Islet of Langerhans (tissue), 1 donor: Measurements from ENCODE around the gene SCYL1.
"Not testable (repeated sequence)": the region's sequence is repeated elsewhere in the genome, so short reads cannot be mapped to it uniquely, and the experiment has no call there.

Experiments
- FAIRE-seq: peaks from one replicate; lab custom pipeline; 2011; peaks lifted over from hg19 to GRCh38; lab: Jason Lieb, UNC

Gene SCYL1

DNA sequence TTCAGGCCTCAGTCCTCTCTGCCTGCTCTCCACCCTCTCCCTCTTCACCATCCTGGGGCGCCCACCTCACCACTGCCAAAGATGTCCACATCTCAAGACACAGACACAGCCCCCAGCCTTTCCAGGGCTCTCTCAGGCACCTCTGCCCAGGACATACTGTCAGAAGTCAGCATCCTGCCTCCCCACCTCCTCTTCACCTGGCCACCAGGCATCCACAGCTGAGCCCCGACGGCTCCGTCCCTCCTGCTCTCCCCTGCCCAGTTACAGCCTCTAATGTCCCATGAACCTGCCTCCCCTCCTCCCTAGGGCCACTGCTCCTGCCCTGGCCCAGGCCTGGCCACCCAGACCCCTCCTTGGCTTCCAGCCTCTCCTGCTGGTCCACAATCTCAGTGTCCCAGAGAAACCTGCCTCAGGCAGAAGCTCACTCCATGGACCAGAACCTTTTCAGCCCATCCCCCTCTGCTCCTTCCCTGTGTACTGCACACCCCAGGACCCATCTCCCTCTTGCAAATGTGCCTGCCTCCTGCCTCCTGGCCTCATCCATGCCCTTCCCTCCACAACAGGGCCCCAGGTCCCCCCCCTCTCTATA, 30.1 kb downstream of the SCYL1 start:
- no peak for FAIRE-seq

DNA sequence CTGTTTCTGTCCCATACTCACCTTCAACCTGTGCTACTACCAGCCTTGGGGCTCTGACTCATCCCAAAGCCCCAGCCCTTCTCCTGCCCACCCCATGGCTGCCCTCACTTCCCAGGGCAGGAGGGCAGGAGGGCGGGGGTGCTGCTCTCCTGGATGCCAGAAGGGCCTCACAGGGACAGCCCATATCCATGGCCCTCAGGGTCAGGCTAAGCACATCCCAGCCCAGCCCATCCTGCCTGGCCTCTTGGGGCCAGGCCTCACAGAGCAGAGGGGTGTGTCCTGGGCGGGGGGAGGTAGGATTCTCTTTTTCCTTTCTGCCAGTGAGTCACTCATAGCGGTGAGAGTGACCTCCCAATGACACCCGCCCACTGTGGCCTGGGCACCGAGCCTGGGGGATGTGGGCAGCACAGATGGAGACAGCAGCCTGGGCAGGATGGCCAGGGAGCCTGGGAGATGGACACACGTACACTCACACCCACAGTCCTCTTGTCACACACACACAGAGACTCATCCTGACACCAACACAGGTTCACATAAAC, 30.9 kb downstream of the SCYL1 start:
- FAIRE-seq = no peak

DNA sequence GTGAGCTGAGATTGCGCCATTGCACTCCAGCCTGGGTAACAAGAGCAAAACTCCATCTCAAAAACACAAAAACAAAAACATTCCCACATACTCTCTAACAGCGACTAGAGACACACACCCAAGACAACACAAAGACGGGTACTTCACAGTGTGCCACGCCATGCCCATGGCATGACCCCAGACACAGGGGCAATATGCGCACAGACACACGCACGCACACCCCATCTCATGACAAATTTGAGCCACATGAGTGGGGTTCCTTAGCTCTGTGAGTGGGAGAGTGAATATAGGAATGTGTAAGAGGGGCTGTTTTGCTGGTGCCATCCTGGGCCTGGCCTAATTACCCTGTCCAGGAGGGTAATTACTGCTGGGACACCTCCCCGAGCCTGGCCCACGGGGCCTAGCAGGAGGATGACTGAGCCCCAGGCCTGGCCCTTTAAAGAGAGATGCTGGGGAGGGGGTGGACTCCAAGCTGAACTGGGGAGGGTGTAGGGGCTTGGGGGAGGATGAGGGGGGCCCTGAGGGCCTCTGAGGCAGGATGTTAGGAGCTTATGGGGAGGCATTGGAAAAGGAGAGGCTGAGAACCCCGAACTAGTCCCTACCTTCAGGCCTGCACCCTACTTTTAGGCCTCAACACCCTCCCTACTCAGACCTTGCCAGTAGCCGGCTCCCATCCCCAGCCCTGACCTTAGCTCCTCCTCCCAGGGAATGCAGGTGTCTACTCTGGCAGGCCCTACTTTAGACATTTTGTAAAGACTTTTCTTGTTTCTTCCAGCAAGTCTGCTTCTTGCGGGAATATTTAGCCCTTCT, 31.8 kb downstream of the SCYL1 start:
- FAIRE-seq = no peak

DNA sequence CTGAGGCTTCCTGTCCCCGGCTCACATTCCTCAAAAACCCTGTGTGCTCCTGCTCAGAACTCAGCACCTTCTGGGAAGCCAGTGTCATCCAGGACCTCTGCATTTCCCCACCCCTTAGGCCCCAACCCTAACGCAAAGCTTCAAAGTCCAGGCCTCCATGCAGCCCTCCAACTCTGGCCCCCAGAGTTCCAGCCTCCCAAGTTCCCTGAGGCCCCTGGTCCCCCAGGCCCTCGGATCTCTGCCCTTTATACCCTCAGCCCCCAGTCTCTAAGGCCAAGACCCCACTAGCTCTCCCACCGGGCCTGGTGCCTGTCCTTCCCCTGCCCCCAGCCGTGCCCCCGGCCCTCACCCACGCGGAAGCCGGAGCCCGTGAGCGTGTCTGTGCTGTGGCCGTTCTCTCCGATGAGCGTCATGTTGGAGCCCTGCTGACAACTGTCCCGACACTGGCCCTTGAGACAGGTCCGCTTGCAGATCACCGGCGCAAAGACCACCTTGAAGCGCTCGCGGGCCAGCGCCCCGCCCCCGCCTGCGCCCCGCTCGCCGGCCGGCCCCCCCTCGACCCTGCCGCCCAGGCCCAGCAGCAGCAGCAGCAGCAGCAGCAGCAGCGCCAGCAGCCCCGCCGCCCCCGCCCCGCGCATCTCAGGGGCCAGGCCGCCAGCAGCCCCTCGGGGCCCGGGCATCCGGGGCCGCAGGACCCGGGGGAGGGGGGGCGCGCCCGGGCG, 32.6 kb downstream of the SCYL1 start:
- FAIRE-seq = no peak

DNA sequence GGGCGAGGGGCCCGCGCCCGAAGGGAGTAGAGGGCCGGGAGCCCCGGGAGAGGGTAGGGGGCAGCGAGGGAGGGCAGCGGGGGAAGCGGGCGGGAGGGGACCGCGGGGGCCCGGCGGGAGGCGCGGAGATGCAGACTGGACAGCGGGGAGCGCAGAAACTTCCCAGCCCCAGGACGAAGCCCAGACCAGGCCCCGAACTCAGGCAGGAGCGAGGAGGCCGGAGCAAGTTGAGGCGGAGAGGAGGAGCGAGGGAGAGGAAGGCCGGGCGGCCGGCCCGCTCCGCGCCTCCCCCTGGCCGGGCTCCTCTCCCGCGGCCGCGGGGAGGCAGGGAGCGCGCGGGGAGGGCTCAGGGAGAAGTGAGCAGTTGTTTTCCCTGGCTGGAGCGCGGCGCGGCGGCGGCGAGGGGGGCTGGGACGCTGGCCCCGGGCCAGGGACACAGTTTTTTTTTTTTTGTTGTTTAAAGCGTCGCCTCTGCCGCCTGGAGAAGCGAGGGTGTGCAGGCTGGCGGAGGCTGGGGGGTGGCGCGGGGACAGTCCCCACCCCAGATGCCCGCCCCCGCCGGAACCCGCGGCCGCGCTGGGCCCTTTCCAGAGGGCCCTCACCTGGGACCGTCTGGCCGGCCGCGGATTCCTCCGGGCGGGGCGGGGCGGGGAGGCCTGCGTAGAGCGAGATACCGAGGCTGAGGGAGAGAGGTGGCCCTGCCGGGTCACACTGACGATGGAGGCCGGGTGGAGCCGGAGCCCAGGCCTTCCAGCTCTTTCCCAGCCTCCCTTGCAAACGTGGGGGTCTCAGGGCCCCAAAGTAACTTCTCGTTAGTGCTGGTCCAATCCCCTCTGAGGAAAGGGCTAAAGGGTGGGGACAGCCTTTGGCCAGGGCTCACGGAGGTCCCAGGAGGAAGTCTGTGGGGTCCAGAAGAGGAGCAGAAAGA, 33.4 kb downstream of the SCYL1 start, which contains the start of gene LTBP3:
LTBP3 (minus strand) TSS at position 358 of the 928 bp plus-strand sequence. CDS start 400 bp downstream, outside the sequence.
- FAIRE-seq = no peak

DNA sequence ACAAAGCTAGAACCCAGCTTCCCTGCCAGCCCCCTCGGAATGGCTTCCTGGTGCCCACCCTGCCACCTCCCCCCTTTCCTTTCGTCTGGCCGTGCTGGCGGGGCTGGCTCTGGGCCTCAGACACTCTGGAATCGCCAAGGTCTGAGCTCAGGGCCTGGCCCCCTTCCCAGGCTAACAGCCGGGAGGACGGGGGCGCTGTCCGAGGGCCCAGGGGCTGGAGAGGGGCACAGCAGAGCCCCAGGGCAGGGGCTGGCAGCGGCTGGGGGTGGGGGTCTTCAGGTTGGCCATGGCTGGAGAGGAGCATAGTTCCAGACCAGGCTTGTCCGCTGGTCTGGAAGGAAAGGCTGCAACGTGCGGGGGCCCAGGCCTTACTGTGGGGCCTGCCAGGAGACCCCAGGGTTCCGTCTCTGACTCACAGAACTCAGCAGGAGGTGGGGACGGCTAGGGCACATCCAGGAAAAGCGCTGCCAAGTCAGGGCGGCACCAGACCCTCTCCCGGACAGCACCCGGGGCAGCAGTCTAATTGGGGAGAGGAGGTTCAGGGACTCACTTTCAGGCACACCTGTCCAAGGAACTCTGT, 34.1 kb downstream of the SCYL1 start:
- FAIRE-seq = no peak

DNA sequence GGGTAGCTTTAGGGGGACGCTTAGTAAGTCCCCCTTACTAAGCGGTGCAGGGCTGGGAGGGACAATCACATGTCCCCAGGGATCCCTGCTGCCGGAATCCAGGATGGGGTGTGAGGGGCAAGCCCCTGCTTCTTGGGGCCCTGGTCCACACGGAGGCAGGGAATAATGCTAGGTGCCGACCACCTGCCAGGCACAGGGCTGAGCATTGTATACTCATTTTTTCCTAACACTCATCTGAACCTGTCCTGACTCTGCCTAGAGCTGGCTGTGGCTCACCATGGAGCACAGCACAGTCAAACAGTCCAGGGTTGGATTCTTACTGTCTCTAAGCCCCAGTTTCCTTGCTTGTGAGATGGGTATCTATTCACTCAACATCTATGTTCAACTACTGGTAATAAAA, 34.7 kb downstream of the SCYL1 start:
- no peak for FAIRE-seq

DNA sequence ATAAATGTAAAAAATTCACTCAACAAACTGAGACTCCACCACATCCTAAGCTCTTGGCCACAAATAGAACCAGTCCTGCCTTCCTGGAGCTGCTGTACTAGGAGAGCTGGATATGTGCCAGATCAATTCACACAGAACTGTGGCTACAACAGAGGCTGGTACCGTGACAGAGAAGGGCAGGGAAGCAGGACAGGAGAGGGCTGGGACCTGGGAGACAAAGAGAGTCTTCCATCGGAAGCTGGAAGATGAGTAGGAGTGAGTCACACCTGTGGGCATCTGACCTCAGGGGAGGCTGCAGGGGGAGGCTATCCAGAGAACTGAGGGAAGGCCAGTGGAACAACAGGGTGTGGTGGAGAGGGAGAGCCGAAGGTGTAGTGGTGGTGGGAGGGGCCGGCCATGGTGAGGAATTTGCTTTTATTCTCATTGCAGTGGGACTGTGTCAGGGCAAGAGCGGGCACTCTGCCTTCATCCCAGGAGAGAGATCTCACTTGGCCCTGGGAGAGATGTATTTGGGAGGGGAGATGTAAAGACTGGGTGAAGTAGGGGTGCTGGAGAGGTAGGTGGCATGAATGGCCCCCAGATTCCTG, 35.2 kb downstream of the SCYL1 start:
- no peak for FAIRE-seq

DNA sequence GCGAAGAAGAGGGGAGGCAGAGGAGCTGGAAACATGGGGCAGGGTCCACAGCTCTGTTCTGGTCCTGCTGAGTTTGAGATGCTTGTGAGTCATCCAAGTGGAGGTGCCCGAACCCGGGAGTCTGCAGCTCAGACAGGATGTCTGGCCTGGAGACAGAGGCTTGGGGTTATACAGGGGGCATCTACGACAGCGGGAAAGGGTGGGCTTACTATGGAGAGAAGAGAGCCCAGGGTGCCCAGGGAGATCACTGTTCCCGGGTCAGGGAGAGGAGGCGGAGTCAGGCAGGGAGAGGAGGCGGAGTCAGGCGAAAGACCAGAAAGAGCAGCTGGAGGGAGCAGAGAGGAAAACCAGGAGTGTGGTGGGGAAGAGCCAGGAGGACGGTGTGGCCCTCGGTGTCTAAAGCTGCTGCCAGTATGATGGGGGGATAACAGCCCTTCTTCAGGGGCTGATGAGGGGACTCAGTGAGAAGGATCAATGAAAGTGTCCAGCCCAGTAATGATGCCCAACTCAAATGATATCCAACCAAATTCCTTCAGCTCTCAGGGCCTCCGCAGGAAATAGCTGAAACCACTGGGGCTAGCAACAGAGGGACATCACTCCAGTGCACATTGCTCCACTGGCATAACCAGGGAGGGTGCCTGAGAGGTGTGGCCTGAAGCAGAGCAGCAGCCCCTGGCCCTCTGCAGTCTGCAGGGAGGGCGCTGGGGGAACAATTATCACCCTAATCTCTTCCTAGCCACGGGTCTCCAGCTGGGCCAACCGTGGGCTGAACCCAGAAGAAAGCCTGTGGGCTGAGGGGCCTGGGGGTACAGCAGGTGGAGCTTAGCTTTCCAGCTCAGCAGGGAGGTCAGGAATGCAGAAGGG, 35.9 kb downstream of the SCYL1 start:
- FAIRE-seq = no peak

DNA sequence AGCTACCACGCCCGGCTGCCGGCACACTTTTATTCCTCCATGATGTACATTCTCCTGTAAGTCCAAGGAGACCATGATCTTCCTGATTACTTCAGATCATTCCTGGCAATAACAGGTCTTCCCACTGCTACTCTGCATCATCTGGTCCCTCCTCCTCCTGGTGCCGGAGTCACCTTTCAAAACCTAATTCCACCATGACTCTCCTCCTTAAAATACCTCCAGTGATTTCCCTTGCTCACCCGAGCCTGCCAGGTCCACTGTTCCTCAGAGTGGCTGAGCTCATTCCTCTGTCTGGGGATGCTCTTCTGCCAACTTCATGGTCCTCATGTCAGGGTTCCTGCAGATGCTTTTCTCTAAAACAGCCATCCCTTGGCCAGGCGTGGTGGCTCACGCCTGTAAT, 37.1 kb downstream of the SCYL1 start:
- FAIRE-seq = no peak

DNA sequence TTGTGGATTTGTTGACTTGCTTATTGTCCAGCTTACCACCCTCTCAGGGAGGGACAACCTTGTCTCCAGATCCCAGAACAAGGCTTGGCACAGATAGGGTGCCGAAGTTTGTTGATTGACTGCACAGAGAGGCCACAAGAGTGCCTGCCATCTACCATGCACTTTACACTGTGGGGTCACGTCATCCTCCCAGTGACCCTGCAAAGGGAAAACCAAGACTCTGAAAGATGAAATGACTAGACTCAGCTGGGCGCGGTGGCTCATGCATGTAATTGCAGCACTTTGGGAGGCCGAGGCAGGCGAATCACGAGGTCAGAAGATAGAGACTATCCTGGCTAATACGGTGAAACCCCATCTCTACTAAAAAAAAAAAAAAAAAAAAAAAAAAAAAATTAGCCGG, 37.9 kb downstream of the SCYL1 start:
- no peak for FAIRE-seq

DNA sequence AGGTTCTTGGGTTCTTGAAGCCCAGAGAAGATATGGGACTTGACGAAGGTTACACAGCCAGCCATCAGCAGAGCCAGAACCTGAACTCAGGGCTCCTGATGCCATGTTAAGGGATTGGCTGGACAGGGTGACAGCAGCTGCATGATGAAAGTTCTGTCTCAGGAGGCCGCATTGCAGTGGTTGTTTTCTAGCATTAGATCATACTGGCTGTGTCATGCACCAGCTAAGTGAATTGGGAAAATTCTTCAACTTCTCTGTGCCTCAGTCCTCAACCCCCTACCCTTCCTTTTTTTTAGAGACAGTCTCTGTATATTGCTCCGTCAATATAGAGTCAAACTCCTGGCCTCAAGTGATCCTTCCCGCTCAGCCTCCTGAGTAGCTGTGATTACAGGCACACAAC, 38.7 kb downstream of the SCYL1 start:
- no peak for FAIRE-seq

DNA sequence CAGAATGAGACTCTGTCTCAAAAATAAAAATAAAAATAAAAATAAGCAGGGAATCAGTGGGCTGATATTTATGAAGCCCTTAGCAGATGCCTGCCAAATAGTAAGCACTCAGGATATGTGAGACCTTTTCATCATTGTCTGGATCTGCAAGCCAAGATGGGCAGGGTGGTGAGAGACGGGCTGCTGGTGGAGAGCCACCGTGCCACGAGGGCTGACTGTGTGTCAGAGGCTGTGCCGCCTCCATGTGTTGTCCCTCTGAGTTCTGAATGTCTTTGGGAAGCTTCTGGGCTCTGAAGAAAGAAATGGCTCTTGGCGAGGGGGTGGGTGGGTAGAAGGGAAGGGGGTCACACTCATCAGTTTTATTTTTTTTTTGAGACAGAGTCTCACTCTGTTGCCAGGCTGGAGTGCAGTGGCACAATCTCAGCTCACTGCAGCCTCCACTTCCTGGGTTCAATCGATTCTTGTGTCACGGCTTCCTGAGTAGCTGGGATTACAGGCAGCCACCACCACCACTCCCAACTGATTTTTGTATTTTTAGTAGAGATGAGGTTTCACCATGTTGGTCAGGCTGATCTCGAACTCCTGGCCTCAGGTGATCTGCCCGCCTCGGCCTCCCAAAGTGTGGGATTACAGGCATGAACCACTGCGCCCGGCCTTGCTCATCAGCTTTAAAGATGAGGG, 40.1 kb downstream of the SCYL1 start:
- FAIRE-seq = not testable (repeated sequence)

DNA sequence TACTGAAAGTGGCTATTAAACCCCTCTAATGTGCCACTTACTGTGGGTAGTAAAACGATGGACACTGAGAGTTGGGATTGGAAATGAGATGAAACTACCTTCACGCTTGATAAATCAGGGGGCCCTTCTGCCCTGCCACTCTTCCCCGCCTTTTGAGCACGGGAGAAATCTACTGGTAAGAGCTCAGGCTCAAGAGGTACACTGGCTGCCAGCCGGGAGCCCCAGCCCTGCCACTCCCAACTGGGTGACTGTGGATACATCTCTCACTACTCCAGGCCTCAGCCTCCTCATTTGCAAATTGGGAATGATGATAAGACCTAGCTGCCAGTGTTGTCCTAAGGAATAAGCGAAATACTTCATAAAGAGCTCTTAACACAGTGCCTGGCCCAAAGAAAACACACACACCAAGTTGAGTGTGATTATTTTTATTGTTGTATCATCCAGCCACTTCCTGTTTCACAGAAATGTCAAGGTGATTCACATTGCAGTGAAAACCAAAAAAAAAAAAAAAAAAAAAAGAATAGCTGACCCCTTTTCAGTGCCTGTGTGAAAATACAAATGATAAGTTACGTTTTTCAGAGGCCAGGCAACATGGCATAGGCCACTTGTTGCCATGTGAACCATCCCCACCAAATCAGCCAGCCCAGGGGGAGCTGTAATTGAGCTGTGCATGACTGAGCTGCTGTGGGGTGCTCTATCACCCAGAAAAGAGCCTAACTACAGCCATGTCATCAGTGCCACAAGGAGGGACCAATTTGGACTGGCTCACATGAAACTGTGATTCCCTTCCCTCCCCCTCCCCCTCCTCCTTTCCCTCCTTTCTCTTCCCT, 41.0 kb downstream of the SCYL1 start:
- FAIRE-seq = no peak

DNA sequence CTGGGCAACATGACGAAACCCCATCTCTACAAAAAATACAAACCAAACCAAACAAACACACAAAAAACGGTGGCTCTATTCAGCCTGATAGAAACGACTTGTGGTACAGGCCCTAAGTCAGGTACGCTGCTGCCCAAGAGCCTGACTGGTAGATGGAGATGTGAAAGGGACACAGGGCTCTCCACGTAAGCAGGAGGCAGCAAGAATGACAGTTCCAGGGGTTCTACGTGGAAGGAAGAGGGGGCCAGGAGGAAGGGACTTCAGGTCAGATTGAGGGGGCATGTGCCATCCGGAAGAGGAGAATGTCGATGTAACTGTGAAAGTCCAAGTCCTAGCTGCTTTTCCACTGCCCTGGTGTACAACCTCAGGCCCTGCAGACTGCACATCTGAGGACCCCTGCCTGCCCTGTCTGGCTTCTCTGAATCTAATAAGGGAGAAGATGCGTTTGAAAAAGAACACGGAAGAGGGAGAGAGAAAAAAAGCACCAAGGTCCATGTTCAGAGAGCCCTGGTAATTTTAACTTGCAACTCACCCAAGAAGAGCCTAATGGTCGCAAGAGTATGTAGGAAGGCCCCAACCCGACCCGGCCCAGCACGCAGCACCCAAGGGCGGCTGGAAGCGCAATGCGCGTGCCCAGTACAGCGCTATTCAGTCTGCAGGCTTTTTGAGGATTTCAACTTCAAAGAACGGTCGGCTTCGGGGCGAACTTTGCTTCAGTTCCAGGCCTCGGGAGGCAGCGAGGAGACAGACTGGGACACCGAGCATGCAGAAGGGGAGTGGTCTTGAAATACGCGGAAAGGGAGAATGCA, 44.5 kb downstream of the SCYL1 start:
- FAIRE-seq = no peak

DNA sequence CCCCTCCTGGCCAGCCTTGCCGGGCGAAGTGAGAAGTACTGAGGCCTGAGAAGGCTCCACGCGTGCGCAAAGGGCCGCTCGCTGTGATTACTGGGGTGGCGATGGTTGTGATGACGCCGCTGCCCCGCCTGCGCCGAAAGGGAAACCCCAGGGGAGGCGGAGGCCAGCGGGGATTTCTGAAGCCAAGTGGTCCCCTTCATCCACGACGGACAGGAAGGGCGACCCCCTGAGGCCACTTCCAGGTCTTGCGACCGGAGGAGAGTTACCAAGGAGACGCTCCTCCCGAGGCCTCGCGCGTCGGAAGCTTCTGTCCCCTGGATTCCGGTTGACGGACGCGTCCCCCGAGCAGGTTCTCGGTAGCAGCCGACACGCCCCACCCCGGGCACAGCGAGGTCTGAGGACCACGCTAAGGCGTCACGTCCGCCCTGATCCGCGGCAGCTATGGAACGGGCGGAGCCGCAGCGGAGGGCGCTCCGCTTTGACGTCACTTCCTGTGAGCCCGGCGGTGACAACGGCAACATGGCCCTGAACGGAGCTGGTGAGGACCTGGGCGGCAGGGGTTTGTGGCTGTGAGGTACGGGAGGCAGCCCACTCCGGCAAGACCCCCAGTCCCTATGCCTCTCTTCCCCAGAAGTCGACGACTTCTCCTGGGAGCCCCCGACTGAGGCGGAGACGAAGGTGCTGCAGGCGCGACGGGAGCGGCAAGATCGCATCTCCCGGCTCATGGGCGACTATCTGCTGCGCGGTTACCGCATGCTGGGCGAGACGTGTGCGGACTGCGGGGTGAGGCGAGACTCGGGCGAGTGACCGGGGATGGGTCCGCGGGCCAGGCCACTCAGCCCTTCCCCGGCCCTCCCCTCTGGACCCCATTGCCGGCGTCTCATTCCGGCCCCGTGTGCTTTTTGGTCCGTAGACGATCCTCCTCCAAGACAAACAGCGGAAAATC, 45.4 kb downstream of the SCYL1 start, which contains the start of gene ZNRD2:
ZNRD2 (plus strand) TSS at position 505 of the 946 bp plus-strand sequence; CDS start at position 520, 15 bp downstream.
- no peak for FAIRE-seq
